Skeletal muscle tissue (tissue), 4 donors: ENCODE data around the gene ERH. TPM values are rescaled to one million over a fixed set of nuclear protein-coding genes. Genes with fewer than 3 reads are reported as not detected.

Source experiments
- H3K27ac ChIP-seq: one replicate; pipeline ENCODE4 v1.7.0; 2013; ENCODE audit warnings: mild to moderate bottlenecking, low read depth, low read length, inconsistent platforms
- H3K27me3 ChIP-seq, 3 donors: one replicate each; pipeline ENCODE4 v1.7.0; 2013; ENCODE audit warnings: low read length in 3 of 3; ENCODE audit not compliant: control insufficient read depth in 3 of 3, insufficient read depth in 3 of 3
- H3K36me3 ChIP-seq, 3 donors: one replicate each; pipeline ENCODE4 v1.7.0; 2013; ENCODE audit warnings: low read length in 3 of 3; ENCODE audit not compliant: control insufficient read depth in 3 of 3, insufficient read depth in 3 of 3
- H3K4me1 ChIP-seq, 3 donors: one replicate each; pipeline ENCODE4 v1.7.0; 2013; ENCODE audit warnings: low read length in 3 of 3, mild to moderate bottlenecking in 3 of 3; ENCODE audit not compliant: control insufficient read depth in 3 of 3, insufficient read depth in 3 of 3
- H3K4me3 ChIP-seq, 3 donors: one replicate each; pipeline ENCODE4 v1.7.0; 2013; ENCODE audit warnings: low read length in 3 of 3
- H3K9ac ChIP-seq, 3 donors: one replicate each; pipeline ENCODE4 v1.7.0; 2013; ENCODE audit warnings: low read length in 3 of 3, mild to moderate bottlenecking in 3 of 3, moderate library complexity in 2 of 3, low read depth in 1 of 3
- H3K9me3 ChIP-seq, 3 donors: one replicate each; pipeline ENCODE4 v1.7.0; 2013; ENCODE audit warnings: low read length in 3 of 3; ENCODE audit not compliant: control insufficient read depth in 3 of 3
- total RNA-seq: library from RNA; depleted of rRNA; stranded (reverse); fragments of >200 nt; gene quantifications from one replicate; pipeline ENCODE4 v1.2.3, GENCODE V29; 2014
- donor health status: Osteomylitis.

The ERH gene
- total RNA-seq, 1 donor from 2014 or later: 75.7 TPM

DNA sequence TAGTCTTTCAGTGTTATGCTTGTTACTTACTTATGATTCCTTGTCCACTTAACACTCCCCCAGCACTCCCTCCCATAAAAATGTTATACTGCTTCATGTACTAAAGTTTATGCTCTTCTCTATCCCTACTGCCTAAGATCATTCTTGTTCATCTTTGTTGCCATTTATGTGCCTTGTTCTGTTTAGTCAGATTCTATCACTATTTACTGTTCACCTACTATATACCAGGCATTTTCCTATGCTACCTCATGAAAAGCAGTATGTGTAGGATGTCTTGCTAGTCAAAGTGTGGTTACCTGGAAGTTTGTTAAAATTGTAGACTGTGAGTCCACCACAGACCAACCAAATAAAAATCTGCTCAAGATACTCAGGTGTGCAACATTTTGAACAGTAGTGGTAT lies 23.9 kb downstream of the ERH start:
- Histone ChIP-seq H3K27ac (no peak overlapping the region), H3K4me3 (no peak overlapping the region), H3K27me3 (no peaks in the 10 kb centered on the region), H3K9me3 (peaks cover 0 to 2% (median 0%) of the 10 kb centered on the region in 3 donors), H3K4me1 (no peaks in the 10 kb centered on the region), H3K9ac (no peak overlapping the region), H3K36me3 (peaks cover 6 to 11% (median 11%) of the 10 kb centered on the region in 3 donors)

DNA sequence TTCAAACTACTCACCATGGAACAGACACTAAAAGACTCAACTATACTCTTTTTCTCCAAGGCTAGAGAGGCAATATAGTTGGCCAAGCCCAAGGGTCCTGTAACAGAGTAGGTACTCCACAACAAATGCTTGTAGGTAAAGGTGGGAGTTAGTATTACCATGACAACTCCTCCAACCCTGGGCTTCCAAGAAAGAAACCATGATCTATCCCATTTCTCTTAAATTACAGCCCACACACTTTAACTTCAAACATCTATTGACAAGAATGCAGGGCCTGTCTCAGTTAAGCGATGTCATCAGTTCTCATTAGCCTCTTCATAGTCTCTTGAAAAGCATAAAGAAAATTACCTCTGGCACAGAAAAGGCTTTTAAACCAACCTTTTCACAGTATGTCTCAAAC lies 25.0 kb downstream of the ERH start:
- H3K9ac ChIP-seq: no peak overlapping the region
- H3K27ac ChIP-seq: no peak overlapping the region
- H3K4me3 ChIP-seq: no peak overlapping the region
- H3K4me1 ChIP-seq: peaks cover 0 to 5% (median 0%) of the 10 kb centered on the region in 3 donors
- H3K27me3 ChIP-seq: no peaks in the 10 kb centered on the region
- peaks cover 0 to 2% (median 0%) of the 10 kb centered on the region in 3 donors for H3K9me3 ChIP-seq
- peaks cover 6 to 11% (median 11%) of the 10 kb centered on the region in 3 donors for H3K36me3 ChIP-seq

DNA sequence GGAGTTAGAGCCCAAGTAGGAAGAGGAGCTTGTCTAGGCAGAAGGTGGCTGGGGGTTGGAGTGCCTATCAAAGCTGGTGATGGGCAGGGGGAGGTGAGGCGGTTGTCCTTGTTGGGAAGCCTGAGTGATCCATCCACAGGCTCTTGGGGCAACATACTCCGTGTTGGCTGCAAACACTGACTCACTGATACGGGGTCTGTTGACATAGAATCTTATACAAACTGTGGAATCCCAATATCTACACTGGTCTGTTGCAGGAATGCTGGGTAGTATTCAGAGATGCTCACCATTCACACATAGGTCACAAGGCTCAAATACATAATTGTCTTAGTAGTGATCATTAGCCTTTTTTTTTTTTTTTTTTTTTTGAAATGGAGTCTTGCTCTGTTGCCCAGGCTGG lies 26.0 kb downstream of the ERH start:
- H3K4me1 ChIP-seq: peaks cover 0 to 5% (median 0%) of the 10 kb centered on the region in 3 donors
- peaks cover 0 to 2% (median 0%) of the 10 kb centered on the region in 3 donors for H3K9me3 ChIP-seq
- H3K4me3 ChIP-seq: no peak overlapping the region
- H3K36me3 ChIP-seq: peaks cover 6 to 11% (median 11%) of the 10 kb centered on the region in 3 donors
- no peaks in the 10 kb centered on the region for H3K27me3 ChIP-seq
- no peak overlapping the region for H3K9ac ChIP-seq
- no peak overlapping the region for H3K27ac ChIP-seq

DNA sequence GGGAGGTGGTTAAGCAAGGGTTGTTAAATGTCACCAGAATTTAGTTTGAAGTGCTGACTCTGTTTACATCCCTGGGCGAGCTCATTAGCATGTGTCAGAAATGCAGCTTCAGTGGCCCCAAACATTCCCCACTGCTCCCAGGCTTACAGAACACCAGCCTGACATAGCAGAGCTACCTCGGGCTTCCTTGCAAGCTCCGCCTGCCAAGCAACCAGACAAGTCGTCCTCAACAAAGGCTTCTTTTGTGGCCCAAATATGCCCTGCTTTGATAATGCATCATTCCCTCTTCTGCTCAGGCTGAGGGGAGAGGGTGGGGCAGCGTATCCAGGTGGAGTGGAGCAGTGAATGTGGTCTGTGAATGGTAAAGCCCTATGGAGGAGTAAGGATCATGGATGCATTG lies 28.0 kb downstream of the ERH start:
- Histone ChIP-seq H3K27me3 (peaks cover 0 to 3% (median 0%) of the 10 kb centered on the region in 3 donors), H3K27ac (no peak overlapping the region), H3K9ac (no peak overlapping the region), H3K36me3 (peaks cover 0 to 4% (median 0%) of the 10 kb centered on the region in 3 donors), H3K4me1 (peaks cover 0 to 5% (median 0%) of the 10 kb centered on the region in 3 donors), H3K9me3 (peaks cover 0 to under 1% (median 0%) of the 10 kb centered on the region in 3 donors), H3K4me3 (no peak overlapping the region)

DNA sequence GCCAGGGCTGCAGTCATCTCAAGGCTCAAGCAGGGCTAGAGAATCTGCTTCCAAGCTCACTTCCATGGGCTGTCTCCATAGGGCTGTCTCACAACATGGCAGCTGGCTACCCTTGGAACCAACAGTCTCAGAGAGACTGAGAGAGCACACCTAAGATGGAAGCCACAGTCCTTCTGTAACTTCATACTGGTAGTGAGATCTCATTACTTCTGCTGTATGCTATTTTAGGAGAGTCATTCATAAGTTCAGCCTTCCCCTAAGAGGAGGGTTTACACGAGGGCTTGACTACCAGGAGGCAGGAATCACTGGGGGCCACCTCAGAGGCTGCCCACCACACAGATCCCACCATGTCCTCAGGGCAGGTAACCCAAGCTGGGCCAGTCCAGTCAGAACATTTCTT lies 29.7 kb downstream of the ERH start:
- H3K27me3 ChIP-seq: peaks cover 0 to 3% (median 0%) of the 10 kb centered on the region in 3 donors
- no peak overlapping the region for H3K4me3 ChIP-seq
- H3K9ac ChIP-seq: no peak overlapping the region

DNA sequence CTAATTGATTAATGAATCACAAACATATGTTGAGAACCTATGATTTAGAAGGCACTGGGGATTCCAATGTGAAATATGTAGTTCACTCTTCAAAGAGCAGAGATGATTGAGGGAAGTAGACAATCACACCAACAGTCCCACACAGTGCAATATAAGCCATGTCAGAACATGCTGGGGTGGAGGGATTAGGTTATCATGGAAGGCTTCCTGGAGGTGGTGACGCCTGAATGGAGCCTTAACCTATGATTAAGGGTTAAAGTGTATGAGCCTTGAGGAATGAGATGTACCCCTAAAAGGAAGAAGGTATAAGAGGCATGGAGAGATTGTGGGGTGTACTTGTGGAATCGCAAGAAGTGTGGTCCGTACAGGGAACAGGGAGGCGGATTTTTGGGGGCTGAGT lies 31.3 kb downstream of the ERH start:
- Histone ChIP-seq H3K27me3 (peaks cover 0 to 3% (median 0%) of the 10 kb centered on the region in 3 donors), H3K27ac (no peak overlapping the region), H3K9ac (no peak overlapping the region), H3K4me3 (no peak overlapping the region), H3K9me3 (no peaks in the 10 kb centered on the region), H3K4me1 (peaks cover 0 to 5% (median 0%) of the 10 kb centered on the region in 3 donors), H3K36me3 (no peaks in the 10 kb centered on the region)

More for the DNA sequence above, 29.7 kb downstream of the ERH start:
- Histone ChIP-seq H3K27ac (no peak overlapping the region), H3K9me3 (no peaks in the 10 kb centered on the region), H3K36me3 (no peaks in the 10 kb centered on the region), H3K4me1 (peaks cover 0 to 5% (median 0%) of the 10 kb centered on the region in 3 donors)

DNA sequence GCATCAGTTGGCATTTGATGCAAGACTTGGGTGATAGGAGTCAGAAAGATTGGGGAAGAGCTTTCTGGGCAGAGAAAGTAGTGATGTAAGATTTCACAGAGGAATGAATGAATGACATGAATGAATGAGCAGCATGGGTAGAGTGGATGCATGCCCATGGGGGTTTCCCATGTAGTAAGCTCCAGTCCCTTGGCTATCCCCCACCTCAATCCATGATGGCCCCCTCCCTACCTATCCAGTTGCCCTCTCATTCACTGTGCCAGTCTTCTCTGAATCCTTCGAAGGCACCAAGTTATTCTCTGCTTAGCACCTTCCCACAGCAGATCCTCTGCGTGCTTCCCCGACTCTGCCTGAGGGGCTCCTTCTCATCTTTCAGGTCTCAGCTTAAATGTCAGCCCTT lies 32.0 kb downstream of the ERH start:
- H3K9ac ChIP-seq: no peak overlapping the region
- H3K4me1 ChIP-seq: peaks cover 0 to 5% (median 0%) of the 10 kb centered on the region in 3 donors
- H3K4me3 ChIP-seq: no peak overlapping the region
- no peaks in the 10 kb centered on the region for H3K9me3 ChIP-seq
- H3K27ac ChIP-seq: no peak overlapping the region
- H3K36me3 ChIP-seq: no peaks in the 10 kb centered on the region
- peaks cover 0 to 3% (median 0%) of the 10 kb centered on the region in 3 donors for H3K27me3 ChIP-seq

DNA sequence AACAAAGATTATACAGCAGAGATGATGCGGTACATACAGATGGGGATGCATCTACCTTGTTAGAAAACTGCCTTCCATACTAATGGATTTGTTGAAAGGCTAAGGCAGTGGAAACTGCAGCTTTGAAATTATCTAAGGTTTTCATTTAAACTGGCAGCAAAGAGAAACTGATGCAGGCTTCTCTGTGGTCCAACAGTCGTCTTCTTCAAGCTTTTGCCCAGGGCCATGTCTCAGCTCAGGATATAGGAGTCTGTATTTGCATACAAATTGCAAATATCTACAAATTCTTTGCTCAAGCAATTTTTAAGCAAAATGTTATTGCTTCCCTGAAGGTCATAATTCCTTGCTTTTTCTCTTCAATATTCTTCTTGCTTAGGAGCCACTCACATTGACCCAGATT lies 33.7 kb downstream of the ERH start:
- H3K36me3 ChIP-seq: no peaks in the 10 kb centered on the region
- no peak overlapping the region for H3K9ac ChIP-seq
- no peaks in the 10 kb centered on the region for H3K9me3 ChIP-seq
- peaks cover 0 to 3% (median 0%) of the 10 kb centered on the region in 3 donors for H3K27me3 ChIP-seq
- H3K4me1 ChIP-seq: peaks cover 0 to 5% (median 0%) of the 10 kb centered on the region in 3 donors
- H3K27ac ChIP-seq: no peak overlapping the region
- no peak overlapping the region for H3K4me3 ChIP-seq

DNA sequence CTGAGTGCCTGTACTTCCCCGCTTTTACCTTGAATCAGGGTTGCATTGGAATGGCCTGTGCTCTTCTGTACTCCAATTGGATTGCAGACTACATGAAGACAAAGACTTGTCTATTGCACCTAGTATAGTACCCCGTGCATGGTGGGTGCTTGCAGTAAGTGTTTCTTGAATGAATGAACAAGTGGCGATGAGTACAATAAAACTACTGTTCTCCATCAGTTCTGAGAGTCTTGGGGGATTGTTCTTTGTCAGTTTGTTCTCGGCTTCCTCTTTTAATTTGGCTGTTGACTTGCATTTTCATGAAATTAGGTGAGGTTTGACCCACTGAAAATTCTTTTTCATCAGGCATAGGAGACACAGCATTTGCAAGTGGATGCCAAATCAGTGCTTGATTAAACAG lies 34.1 kb downstream of the ERH start:
- Histone ChIP-seq H3K4me1 (peaks cover 0 to 5% (median 0%) of the 10 kb centered on the region in 3 donors), H3K9ac (no peak overlapping the region), H3K36me3 (no peaks in the 10 kb centered on the region), H3K9me3 (no peaks in the 10 kb centered on the region), H3K27me3 (peaks cover 0 to 3% (median 0%) of the 10 kb centered on the region in 3 donors), H3K4me3 (no peak overlapping the region), H3K27ac (no peak overlapping the region)

DNA sequence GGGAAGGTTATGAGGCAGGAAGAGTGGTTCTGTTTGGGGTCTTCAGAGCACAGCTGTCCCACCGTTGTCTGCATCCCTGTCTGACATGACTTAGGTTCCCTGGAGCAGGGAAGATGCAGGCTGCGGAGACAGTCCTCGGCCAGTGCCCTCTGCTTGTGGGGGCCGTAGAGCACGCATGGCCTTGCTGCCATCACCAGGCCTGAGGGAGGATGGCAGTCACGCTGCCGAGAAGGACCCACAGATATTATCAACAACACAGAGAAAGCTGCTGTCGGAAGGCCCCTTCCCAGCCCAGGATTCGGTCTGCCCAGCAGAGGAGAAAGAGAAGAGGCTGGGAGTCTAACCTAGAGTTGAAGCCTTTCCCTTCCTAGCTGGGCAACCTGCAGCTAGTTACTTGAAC lies 35.0 kb downstream of the ERH start:
- no peak overlapping the region for H3K27ac ChIP-seq
- peaks cover 0 to 3% (median 0%) of the 10 kb centered on the region in 3 donors for H3K27me3 ChIP-seq
- no peak overlapping the region for H3K9ac ChIP-seq
- H3K36me3 ChIP-seq: peaks cover 0 to 2% (median 0%) of the 10 kb centered on the region in 3 donors
- no peaks in the 10 kb centered on the region for H3K4me1 ChIP-seq
- H3K4me3 ChIP-seq: no peak overlapping the region
- no peaks in the 10 kb centered on the region for H3K9me3 ChIP-seq
